GM18505 (cell line): ENCODE data around the gene ARHGAP42.

Experiments
- ATAC-seq: cut with Tn5 transposase; IDR thresholded peaks from one replicate; pipeline ENCODE4 v1.9.1; 2021; ENCODE audit not compliant: unreplicated experiment
- POLR2A ChIP-seq: IDR thresholded peaks from 4 replicates; pipeline ENCODE4 v1.6.1; 2011; ENCODE audit warnings: borderline replicate concordance; ENCODE audit not compliant: insufficient read depth, insufficient read length; ENCODE audit errors: extremely low read depth

ARHGAP42 gene

DNA sequence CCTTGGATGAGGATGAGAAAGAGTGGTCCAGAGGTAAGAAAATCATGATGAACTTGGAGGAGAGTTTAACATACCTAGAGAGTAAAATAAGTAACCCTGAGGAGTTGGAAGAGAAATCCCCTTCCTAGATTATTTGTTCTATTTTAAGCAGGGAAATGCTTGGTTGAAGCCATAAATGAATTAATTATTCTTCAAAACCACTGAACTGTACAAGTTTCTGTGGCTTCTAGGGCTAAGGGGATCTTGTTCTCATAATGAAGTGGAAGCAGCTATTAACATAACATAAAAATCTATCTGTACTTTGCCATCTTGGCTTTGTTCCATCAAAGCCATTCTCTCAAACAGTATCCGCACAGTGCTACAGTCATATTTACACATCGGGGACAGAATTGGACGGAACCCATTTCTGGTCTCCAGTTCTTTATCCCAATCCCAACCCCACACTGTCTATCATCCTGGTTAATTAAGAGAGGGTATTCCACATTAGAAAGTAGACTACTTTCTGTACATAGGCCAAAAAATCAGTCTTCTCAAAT lies 14.5 kb upstream of the ARHGAP42 start:
- ATAC-seq = no peak
- no peak for TF ChIP-seq POLR2A

GRCh38 chr11:100673063-100673462 lies 14.0 kb upstream of the ARHGAP42 start:
- no peak for ATAC-seq
- no peak for TF ChIP-seq POLR2A

DNA sequence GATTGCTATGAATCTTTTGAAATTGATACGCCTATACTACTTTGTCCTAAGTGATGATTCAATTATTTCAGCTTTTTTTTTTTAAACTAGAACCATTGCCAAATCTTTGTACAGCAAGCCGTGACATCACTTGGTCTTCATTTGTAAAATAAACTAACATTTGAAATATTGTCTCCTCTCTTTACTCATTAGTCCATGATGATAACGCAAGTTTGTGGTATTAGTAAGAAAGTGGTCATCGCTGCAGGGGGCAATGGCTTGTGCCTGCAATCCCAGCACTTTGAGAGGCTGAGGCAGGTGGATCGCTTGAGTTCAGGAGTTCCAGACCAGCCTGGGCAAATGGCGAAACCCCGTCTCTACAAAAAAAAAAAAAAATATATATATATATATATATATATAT lies 12.9 kb upstream of the ARHGAP42 start:
- TF ChIP-seq POLR2A = no peak
- ATAC-seq = no peak

- TF ChIP-seq POLR2A = no peak
- no peak for ATAC-seq
These were observed 11.9 kb upstream of the ARHGAP42 start for GRCh38 chr11:100675115-100675650.

DNA sequence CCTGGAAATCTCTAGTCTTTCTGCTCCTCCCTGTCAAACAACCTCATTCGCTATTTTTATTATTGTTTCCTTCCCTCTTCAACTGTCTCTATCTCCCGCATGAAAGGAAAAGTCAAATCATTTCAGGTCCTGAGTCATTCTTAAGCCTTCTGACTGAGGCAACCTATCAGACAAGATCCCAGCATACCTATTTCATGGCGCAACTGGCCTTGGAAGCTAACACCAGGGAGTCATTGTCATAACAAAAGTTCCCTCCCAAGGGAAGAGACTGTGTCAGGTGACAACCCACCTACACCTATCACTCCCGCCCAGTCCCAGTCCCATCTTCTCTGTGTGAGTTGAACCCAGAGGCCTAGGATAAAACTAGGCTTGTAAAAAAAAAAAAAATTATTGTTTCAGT lies 10.2 kb upstream of the ARHGAP42 start:
- no peak for TF ChIP-seq POLR2A
- ATAC-seq = no peak

GRCh38 chr11:100677796-100678195 lies 9.3 kb upstream of the ARHGAP42 start:
- no peak for ATAC-seq
- TF ChIP-seq POLR2A = no peak

DNA sequence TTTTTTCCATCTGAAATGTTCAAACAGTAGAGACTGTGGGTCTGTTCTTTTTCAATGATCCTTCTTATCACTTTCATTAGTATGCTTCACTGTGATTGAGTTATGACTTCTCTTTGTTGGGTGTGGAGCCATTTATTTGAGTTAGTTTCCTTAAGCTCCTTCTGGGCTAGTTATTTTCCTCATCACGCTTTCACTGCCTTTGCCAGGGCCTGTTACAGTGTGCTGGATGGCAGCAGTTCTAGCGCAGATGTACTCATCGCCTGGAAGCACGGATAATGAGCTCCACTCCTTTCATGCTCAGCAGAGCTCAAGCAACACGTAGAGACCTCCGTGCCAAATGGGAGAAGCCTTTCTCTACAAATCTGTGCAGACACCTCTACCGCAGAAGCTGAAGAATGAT lies 7.0 kb upstream of the ARHGAP42 start:
- TF ChIP-seq POLR2A = no peak
- ATAC-seq = no peak

DNA sequence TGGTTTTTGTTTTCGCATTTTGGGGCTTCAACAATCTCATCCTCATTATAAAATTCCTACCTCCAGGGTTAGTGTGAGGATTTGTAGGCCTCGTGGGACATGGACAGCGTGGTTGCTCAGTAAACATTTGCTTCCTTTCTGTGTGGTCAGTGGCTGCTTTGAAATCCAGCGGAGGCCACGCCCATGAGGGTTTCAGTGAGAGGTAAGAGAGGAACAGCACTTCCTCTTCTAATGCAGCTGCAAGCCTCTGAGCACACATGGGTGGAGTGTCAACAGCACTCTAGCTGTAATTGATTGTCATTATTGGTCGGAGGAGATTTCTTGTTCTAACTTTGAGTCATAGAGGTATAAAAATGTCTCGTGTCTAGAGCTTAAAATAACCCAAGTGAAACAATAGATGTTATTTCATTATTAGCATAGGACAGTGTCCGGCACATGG lies 6.0 kb upstream of the ARHGAP42 start:
- ATAC-seq = peak; percentile 99
- TF ChIP-seq POLR2A = no peak

DNA sequence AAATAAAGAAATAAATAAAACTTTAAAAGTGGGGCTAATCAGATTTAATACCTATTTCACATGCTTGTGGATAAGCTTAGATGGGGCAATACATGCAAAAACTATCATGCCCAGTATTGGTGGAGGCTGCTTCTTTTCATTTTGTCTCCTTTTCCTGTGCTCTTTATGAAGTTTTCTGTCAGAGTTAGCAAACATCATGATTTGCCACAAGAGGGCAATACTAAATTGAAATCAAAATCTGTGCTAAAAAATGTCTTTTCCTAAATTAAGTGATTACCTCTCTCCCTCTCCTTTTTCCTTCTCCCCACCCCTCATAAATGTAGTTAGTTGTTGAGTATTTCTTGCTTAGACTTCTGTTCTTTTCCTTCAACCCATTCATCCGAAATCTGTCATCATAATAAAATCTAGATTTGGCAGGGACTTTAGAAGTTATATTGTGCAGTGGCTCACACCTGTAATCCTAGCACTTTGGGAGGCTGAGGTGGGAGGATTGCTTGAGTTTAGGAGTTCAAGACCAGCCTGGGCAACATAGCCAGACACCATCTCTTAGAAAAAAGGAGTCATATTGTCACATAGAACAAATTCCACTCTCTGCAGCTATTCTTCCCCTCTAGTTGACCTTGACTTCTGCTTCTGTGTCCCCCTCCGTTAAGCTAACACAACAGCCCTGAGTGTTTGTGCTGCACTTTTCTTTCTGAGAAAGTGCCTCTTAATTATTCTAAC lies 4.7 kb upstream of the ARHGAP42 start:
- TF ChIP-seq POLR2A = no peak

GRCh38 chr11:100683126-100683525 lies 4.0 kb upstream of the ARHGAP42 start:
- no peak for TF ChIP-seq POLR2A
- ATAC-seq = no peak

More for the DNA sequence above, 4.7 kb upstream of the ARHGAP42 start:
- ATAC-seq = no peak

GRCh38 chr11:100684101-100685065 lies 2.7 kb upstream of the ARHGAP42 start:
- TF ChIP-seq POLR2A = no peak
- ATAC-seq = peak; percentile 29

DNA sequence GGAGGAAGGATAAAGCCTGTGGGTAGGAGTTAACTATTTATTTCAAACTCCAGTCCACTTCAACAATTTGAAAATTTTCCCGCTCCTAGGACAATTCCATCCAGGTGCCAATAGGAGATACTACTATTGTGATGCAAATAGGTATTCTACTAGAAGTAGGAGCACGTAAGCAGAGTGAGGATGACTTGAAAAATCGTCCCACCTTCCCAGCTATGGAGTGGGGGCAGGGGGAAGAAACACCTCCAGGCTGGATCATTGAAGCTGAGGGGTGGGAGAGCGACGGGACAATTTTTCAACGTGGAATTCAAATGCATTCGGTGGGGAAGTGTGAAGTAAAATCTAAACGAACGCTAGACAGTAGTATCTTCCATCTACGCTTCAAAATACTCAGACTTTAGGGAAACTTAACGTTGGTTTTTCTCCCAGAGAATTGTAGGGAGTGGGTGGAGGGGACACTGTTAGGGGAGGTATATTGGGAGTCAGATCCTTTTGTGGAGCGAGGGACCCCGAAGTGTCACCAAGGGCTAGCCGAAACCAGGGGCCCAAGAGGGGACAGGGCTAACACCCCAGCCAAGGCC lies 523 bp upstream of the ARHGAP42 start:
- no peak for TF ChIP-seq POLR2A
- ATAC-seq = no peak

DNA sequence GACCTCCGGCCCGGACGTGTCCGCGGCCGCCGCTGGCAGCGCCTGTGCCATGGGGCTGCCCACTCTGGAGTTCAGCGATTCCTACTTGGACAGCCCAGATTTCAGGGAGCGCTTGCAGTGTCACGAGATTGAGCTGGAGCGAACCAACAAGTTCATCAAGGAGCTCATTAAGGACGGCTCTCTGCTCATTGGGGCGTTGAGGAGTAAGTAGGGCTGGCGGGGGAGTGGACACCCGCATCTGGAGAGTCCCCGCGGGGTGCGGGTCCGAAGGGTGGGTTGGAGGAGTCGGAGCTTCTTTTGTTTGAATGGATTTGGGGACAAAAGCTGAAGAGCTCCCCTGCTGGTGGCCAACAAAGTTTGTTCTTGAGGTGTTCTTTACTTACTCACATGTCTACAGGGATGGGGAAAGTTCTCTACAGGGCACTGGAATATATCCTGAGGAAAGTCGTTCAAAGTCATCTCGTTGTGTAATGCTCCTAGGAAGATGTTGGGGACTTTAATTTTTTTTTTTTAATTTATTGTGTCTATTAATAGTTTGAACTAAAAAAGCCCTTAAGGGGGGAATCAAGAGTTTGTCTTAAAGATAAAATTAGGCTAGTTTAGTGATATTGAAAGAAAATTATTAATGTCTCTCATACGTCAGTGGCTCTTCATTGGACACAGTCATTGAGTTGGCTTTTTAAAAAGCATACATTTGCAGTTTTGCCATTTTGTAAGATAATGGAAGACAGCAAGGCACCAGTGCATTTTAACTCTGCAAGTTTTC lies 725 bp downstream of the ARHGAP42 start:
- TF ChIP-seq POLR2A = no peak
- ATAC-seq = peak; percentile 69

DNA sequence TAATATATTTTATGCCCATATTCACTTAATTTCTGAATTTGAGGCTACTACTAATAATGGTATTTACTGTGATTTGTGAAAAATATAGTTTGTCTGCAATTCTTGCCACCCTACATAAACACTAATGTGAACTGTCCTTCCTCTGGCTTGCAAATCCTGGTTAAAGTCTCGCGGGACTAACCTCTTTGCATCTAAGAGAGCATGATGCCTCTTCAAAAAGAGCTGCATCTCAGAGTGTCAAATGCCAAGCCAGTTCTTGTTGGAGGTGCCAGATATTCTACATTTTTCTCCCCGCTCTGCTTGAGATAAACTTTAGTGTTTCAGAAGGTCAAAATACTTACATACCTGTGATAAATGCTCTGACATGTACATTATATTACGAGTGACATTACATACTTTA lies 2.1 kb downstream of the ARHGAP42 start:
- TF ChIP-seq POLR2A = no peak
- no peak for ATAC-seq
